ENCODE data around the gene FXYD3. TPM values are rescaled to one million over a fixed set of nuclear protein-coding genes. Genes with fewer than 3 reads are reported as not detected.

Gene FXYD3
- total RNA-seq, 1 experiment from 2014 or later = 17.4 TPM

DNA sequence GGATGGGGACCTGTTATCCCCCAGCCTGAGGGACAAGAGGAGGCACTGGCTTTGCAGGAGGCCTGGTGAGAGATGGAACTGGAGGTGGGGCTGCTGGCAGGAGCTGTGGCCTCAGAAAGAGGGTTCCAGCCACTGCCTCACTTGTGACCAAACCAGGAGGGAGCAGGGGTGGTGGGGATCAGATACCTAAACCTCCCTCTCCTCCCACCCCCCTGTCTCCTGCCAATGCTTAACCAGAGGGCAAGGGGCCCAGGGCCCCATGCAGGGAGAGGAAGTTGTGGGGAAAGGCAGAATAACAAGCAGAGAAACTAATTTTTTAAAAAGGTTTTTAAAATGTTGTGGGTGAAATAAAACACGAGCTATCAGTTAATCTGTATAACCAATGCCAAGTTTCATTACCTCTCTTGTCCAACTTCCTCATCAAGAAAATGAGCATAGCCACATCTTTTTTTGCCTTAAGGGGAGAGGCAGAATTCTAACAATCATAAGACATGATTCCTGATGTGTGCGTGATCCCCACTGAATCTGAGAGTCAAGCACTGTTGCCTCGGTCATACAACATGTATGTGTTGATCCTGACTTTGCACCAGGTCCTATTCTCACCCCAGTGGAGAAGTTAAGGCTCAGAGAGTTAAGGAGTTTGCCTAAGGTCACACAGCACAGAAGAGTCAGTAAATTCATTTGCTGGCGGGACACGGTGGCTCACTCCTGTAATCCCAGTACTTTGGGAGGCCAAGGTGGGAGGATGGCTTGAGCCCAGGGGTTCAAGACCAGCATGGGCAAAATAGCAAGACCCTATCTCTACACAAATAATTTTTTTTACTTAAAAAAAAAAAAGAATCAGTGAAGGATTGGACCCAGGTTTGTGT is 51.9 kb downstream of the FXYD3 start:
- no peak for DNase-seq (ENCODE audit: low read depth, low spot score)
- no peak overlapping the region for H3K9ac ChIP-seq (ENCODE audit: low read length)
- RAD21 ChIA-PET (ENCODE audit: low non-redundant PET in 1 of 2, low total read pairs in 2 of 2, uncharacterized antibody in 2 of 2, unreplicated experiment in 2 of 2) = no interaction called here
- no peak overlapping the region for H2AFZ ChIP-seq (ENCODE audit: low read depth, low read length, poor library complexity, severe bottlenecking)
- H3K4me2 ChIP-seq (ENCODE audit: low read length) = peak overlapping the region; percentile 6; the same call in 1 of the 2 replicates
- CTCF ChIA-PET = no interaction called here
- no TSS peak for BruUV-seq (replicated peaks)
- no peak for TF ChIP-seq SIN3A (IDR thresholded peaks at IDR 0.05; ENCODE audit: low read depth)
- TF ChIP-seq, protein P1, sequence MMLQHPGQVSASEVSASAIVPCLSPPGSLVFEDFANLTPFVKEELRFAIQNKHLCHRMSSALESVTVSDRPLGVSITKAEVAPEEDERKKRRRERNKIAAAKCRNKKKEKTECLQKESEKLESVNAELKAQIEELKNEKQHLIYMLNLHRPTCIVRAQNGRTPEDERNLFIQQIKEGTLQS (IDR thresholded peaks at IDR 0.05) = no peak
- TF ChIP-seq ELF1 (IDR thresholded peaks at IDR 0.05; ENCODE audit: borderline replicate concordance, low read depth) = no peak
- no peak for TF ChIP-seq TCF7L2 (IDR thresholded peaks at IDR 0.05; ENCODE audit: borderline replicate concordance, extremely low read depth, insufficient read depth, insufficient read length)
- no peak for TF ChIP-seq POLR2A (IDR thresholded peaks at IDR 0.05; ENCODE audit: borderline replicate concordance, extremely low read depth, insufficient read depth, insufficient read length)
- no peak for TF ChIP-seq EGR1 (IDR thresholded peaks at IDR 0.05; ENCODE audit: low read depth)
- no peak for TF ChIP-seq CEBPB (IDR thresholded peaks at IDR 0.05; ENCODE audit: low read depth)
- no peak for TF ChIP-seq EZH2 (IDR thresholded peaks at IDR 0.05)
- TF ChIP-seq EZH2phosphoT487 (IDR thresholded peaks at IDR 0.05; ENCODE audit: borderline replicate concordance) = no peak
- TF ChIP-seq, protein P2, sequence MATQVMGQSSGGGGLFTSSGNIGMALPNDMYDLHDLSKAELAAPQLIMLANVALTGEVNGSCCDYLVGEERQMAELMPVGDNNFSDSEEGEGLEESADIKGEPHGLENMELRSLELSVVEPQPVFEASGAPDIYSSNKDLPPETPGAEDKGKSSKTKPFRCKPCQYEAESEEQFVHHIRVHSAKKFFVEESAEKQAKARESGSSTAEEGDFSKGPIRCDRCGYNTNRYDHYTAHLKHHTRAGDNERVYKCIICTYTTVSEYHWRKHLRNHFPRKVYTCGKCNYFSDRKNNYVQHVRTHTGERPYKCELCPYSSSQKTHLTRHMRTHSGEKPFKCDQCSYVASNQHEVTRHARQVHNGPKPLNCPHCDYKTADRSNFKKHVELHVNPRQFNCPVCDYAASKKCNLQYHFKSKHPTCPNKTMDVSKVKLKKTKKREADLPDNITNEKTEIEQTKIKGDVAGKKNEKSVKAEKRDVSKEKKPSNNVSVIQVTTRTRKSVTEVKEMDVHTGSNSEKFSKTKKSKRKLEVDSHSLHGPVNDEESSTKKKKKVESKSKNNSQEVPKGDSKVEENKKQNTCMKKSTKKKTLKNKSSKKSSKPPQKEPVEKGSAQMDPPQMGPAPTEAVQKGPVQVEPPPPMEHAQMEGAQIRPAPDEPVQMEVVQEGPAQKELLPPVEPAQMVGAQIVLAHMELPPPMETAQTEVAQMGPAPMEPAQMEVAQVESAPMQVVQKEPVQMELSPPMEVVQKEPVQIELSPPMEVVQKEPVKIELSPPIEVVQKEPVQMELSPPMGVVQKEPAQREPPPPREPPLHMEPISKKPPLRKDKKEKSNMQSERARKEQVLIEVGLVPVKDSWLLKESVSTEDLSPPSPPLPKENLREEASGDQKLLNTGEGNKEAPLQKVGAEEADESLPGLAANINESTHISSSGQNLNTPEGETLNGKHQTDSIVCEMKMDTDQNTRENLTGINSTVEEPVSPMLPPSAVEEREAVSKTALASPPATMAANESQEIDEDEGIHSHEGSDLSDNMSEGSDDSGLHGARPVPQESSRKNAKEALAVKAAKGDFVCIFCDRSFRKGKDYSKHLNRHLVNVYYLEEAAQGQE (IDR thresholded peaks at IDR 0.05; ENCODE audit: low read depth) = no peak
- no peak for TF ChIP-seq JUND (IDR thresholded peaks at IDR 0.05)
- no peak for TF ChIP-seq CBX3 (IDR thresholded peaks at IDR 0.05; ENCODE audit: low read depth)
- TF ChIP-seq, protein P3, sequence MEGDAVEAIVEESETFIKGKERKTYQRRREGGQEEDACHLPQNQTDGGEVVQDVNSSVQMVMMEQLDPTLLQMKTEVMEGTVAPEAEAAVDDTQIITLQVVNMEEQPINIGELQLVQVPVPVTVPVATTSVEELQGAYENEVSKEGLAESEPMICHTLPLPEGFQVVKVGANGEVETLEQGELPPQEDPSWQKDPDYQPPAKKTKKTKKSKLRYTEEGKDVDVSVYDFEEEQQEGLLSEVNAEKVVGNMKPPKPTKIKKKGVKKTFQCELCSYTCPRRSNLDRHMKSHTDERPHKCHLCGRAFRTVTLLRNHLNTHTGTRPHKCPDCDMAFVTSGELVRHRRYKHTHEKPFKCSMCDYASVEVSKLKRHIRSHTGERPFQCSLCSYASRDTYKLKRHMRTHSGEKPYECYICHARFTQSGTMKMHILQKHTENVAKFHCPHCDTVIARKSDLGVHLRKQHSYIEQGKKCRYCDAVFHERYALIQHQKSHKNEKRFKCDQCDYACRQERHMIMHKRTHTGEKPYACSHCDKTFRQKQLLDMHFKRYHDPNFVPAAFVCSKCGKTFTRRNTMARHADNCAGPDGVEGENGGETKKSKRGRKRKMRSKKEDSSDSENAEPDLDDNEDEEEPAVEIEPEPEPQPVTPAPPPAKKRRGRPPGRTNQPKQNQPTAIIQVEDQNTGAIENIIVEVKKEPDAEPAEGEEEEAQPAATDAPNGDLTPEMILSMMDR (IDR thresholded peaks at IDR 0.05 in 2 of 3, conservative IDR thresholded peaks at IDR 0.05 in 1 of 3; ENCODE audit: borderline replicate concordance in 1 of 3, insufficient read depth in 1 of 3, low read depth in 2 of 3, low read length in 2 of 3) = no peak
- no peak for TF ChIP-seq ZFX (IDR thresholded peaks at IDR 0.05)
- TF ChIP-seq, protein P4, sequence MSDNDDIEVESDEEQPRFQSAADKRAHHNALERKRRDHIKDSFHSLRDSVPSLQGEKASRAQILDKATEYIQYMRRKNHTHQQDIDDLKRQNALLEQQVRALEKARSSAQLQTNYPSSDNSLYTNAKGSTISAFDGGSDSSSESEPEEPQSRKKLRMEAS (IDR thresholded peaks at IDR 0.05) = no peak
- TF ChIP-seq SP1 (IDR thresholded peaks at IDR 0.05; ENCODE audit: low read depth) = no peak
- no peaks in the 10 kb centered on the region for H3K27me3 ChIP-seq (ENCODE audit: insufficient read depth, low read length)
- H3K79me2 ChIP-seq (ENCODE audit: insufficient read depth, low read length) = no peaks in the 10 kb centered on the region
- intact Hi-C loops (cut with micrococcal nuclease) = no loop called here
- no peak for ATAC-seq
- POLR2A ChIA-PET = interaction anchor here (1.2 kb wide), 1 partner anchor 10 kb away, joined by 3 read pairs; no protein-coding TSS in a partner anchor
- H3K9me3 ChIP-seq (ENCODE audit: control insufficient read depth in 1 of 2, insufficient read depth in 1 of 2, low read depth in 1 of 2, low read length in 2 of 2) = peaks cover 0 to 2% of the 10 kb centered on the region in 2 experiments; a peak in 1 of 4 replicates
- no peaks in the 10 kb centered on the region for H4K20me1 ChIP-seq (ENCODE audit: insufficient read depth)
- H3K4me1 ChIP-seq (ENCODE audit: control insufficient read depth in 1 of 2, insufficient read depth in 2 of 2, low read length in 2 of 2) = peaks cover 39 to 67% of the 10 kb centered on the region in 2 experiments
- no peaks in the 10 kb centered on the region for H3K9me2 ChIP-seq (ENCODE audit: insufficient read depth)
- H3K36me3 ChIP-seq (ENCODE audit: control insufficient read depth in 1 of 2, insufficient read depth in 2 of 2, low read length in 2 of 2) = peaks cover 0 to 16% of the 10 kb centered on the region in 2 experiments; a peak in 2 of 4 replicates
- no peak overlapping the region for H3K4me3 ChIP-seq (replicated peaks in 1 of 2; ENCODE audit: low read depth in 1 of 2, low read length in 2 of 2)
- H3K27ac ChIP-seq (ENCODE audit: low read depth, low read length) = no peak overlapping the region

Data from HCT116 (cell line).